ENCODE measurements around the gene ERLEC1.

The ERLEC1 gene

GRCh38 chr2:53867169-53867568 is 80.3 kb downstream of the ERLEC1 start:
- no peak for DNase-seq (ENCODE audit: low read depth)
- TF ChIP-seq, protein P1, sequence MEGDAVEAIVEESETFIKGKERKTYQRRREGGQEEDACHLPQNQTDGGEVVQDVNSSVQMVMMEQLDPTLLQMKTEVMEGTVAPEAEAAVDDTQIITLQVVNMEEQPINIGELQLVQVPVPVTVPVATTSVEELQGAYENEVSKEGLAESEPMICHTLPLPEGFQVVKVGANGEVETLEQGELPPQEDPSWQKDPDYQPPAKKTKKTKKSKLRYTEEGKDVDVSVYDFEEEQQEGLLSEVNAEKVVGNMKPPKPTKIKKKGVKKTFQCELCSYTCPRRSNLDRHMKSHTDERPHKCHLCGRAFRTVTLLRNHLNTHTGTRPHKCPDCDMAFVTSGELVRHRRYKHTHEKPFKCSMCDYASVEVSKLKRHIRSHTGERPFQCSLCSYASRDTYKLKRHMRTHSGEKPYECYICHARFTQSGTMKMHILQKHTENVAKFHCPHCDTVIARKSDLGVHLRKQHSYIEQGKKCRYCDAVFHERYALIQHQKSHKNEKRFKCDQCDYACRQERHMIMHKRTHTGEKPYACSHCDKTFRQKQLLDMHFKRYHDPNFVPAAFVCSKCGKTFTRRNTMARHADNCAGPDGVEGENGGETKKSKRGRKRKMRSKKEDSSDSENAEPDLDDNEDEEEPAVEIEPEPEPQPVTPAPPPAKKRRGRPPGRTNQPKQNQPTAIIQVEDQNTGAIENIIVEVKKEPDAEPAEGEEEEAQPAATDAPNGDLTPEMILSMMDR (IDR thresholded peaks at IDR 0.05; ENCODE audit: low read depth, low read length, missing control alignments), result no peak
- H3K4me3 ChIP-seq (ENCODE audit: low read depth, low read length), result no peak overlapping the region
- in situ Hi-C loops (cut with HindIII; ENCODE audit: low sequenced_read_pairs), result no loop called here

DNA sequence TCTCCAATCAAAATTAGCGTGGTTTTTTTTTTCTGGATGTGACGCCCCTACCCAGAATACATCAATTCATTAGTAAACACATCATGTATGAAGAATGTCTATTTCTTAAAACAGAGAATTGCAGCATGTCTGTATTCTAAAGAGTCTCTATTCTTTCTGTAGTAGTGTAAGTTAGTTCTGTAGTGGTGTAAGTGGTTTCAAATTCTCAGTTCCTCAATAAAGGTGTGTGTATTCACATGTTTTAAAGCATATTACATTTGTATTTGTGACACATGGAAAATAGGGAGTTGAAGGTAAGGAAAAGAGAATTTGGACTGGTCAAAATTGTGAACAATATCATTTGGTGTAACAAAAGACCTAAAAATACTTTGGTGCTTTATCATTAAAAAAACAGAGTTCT is 80.9 kb downstream of the ERLEC1 start:
- TF ChIP-seq, protein P1 (IDR thresholded peaks at IDR 0.05; ENCODE audit: low read depth, low read length, missing control alignments), result no peak
- no peak for DNase-seq (ENCODE audit: low read depth)
- H3K4me3 ChIP-seq (ENCODE audit: low read depth, low read length), result no peak overlapping the region
- in situ Hi-C loops (cut with HindIII; ENCODE audit: low sequenced_read_pairs), result no loop called here

Data from astrocyte of the cerebellum (primary cell).